ENCODE results near the gene DYNC2I2. TPM values are rescaled to one million over a fixed set of nuclear protein-coding genes. Genes with fewer than 3 reads are reported as not detected.

Gene DYNC2I2
- total and polyA plus RNA-seq, 12 donors = 7.5 to 192 (median 83.2) TPM

GRCh38 chr9:128627127-128627715 lies 29.4 kb downstream of the DYNC2I2 start:
- peak overlapping the region in 2 of 5 donors; percentile 74 to 86 for H3K27ac ChIP-seq
- no peaks in the 10 kb centered on the region for H3K27me3 ChIP-seq
- peak in 1 of 7 donors; percentile 20 for DNase-seq
- peaks cover 27 to 30% of the 10 kb centered on the region in 2 donors for H3K4me1 ChIP-seq (replicated peaks in 1 of 2)
- H3K4me3 ChIP-seq = no peak overlapping the region
- TF ChIP-seq CTCF (IDR thresholded peaks at IDR 0.05) (no peak), POLR2A (IDR thresholded peaks at IDR 0.05) (no peak)
- H3K9me3 ChIP-seq (replicated peaks in 1 of 3) = no peaks in the 10 kb centered on the region
- WGBS, 4 donors = 90 to 95% (median 93%) methylated on average over 6 to 15 of the region's 15 CpGs
- peaks cover 0 to 99% of the 10 kb centered on the region in 2 donors for H3K36me3 ChIP-seq (replicated peaks in 1 of 2)
- intact Hi-C loops (cut with DNase I) = no loop called here

- WGBS, 4 donors = 84 to 96% (median 90%) methylated on average over 12 to 16 of the region's 16 CpGs
- TF ChIP-seq CTCF (IDR thresholded peaks at IDR 0.05) (no peak), POLR2A (IDR thresholded peaks at IDR 0.05) (no peak)
- intact Hi-C loops (cut with DNase I) = no loop called here
- peak in 1 of 7 donors; percentile 19 for DNase-seq
- no peaks in the 10 kb centered on the region for H3K9me3 ChIP-seq (replicated peaks in 1 of 3)
- no peak overlapping the region for H3K4me3 ChIP-seq
- H3K4me1 ChIP-seq (replicated peaks in 1 of 2) = peaks cover 27 to 39% of the 10 kb centered on the region in 2 donors
- peak overlapping the region; percentile 0 to 88 (median 74) for H3K27ac ChIP-seq
- H3K36me3 ChIP-seq (replicated peaks in 1 of 2) = peaks cover 0 to 98% of the 10 kb centered on the region in 2 donors
- H3K27me3 ChIP-seq = no peaks in the 10 kb centered on the region
Measured at GRCh38 chr9:128626181-128626580, 30.5 kb downstream of the DYNC2I2 start.

- peaks cover 0 to 98% of the 10 kb centered on the region in 2 donors for H3K36me3 ChIP-seq (replicated peaks in 1 of 2)
- peaks cover 27 to 39% of the 10 kb centered on the region in 2 donors for H3K4me1 ChIP-seq (replicated peaks in 1 of 2)
- peak; percentile 82 to 94 (median 92) for DNase-seq
- no peaks in the 10 kb centered on the region for H3K27me3 ChIP-seq
- WGBS, 4 donors = 42 to 47% (median 45%) methylated on average over 10 to 20 of the region's 20 CpGs
- no peak overlapping the region for H3K4me3 ChIP-seq
- TF ChIP-seq POLR2A (IDR thresholded peaks at IDR 0.05) = peak in 1 of 2 donors; percentile 57
- TF ChIP-seq CTCF (IDR thresholded peaks at IDR 0.05) = no peak
- intact Hi-C loops (cut with DNase I) = no loop called here
- H3K27ac ChIP-seq = peak overlapping the region; percentile 33 to 88 (median 74)
- no peaks in the 10 kb centered on the region for H3K9me3 ChIP-seq (replicated peaks in 1 of 3)
Measured at GRCh38 chr9:128625391-128626146, 31.1 kb downstream of the DYNC2I2 start.

- no peaks in the 10 kb centered on the region for H3K27me3 ChIP-seq
- H3K27ac ChIP-seq = peak overlapping the region in 4 of 5 donors; percentile 36 to 88 (median 79)
- WGBS, 4 donors = 79 to 87% (median 81%) methylated on average over 10 of the region's 10 CpGs
- DNase-seq = peak in 1 of 7 donors; percentile 33
- no peak for TF ChIP-seq CTCF (IDR thresholded peaks at IDR 0.05)
- no peak for TF ChIP-seq POLR2A (IDR thresholded peaks at IDR 0.05)
- no peak overlapping the region for H3K4me3 ChIP-seq
- intact Hi-C loops (cut with DNase I) = no loop called here
- peaks cover 0 to 98% of the 10 kb centered on the region in 2 donors for H3K36me3 ChIP-seq (replicated peaks in 1 of 2)
- no peaks in the 10 kb centered on the region for H3K9me3 ChIP-seq (replicated peaks in 1 of 3)
- H3K4me1 ChIP-seq (replicated peaks in 1 of 2) = peaks cover 27 to 39% of the 10 kb centered on the region in 2 donors
Measured at GRCh38 chr9:128624566-128624965, 32.1 kb downstream of the DYNC2I2 start.

Data from adrenal gland (tissue), 12 donors.